ENCODE measurements around the gene ZNF236. TPM values are rescaled to one million over a fixed set of nuclear protein-coding genes. Genes with fewer than 3 reads are reported as not detected.

The ZNF236 gene
- total and polyA plus RNA-seq, 2 experiments from 2014 or later: 7.4 to 8.2 TPM

- H3K9me3 ChIP-seq (ENCODE audit: low read depth): no peaks in the 10 kb centered on the region
- no peak for DNase-seq (ENCODE audit: low spot score)
- H4K20me1 ChIP-seq (ENCODE audit: insufficient read depth, poor library complexity, severe bottlenecking): no peaks in the 10 kb centered on the region
- no peaks in the 10 kb centered on the region for H3K79me2 ChIP-seq
- TF ChIP-seq CTCF (IDR thresholded peaks at IDR 0.05; ENCODE audit: poor library complexity): no peak
- TF ChIP-seq EZH2phosphoT487 (IDR thresholded peaks at IDR 0.05; ENCODE audit: low read depth, severe bottlenecking, unreplicated experiment): no peak
- TF ChIP-seq EZH2 (IDR thresholded peaks at IDR 0.05; ENCODE audit: borderline replicate concordance): no peak
- no peaks in the 10 kb centered on the region for H3K9me2 ChIP-seq (replicated peaks; ENCODE audit: insufficient read depth)
- H2AFZ ChIP-seq: no peak overlapping the region
- WGBS (ENCODE audit: low lambda C conversion rate, missing lambda C conversion rate): 88% methylated on average over 12 of the region's 12 CpGs
- no peak overlapping the region for H3K27ac ChIP-seq
- no peaks in the 10 kb centered on the region for H3K27me3 ChIP-seq
- H3K36me3 ChIP-seq (replicated peaks; ENCODE audit: insufficient read depth, low read depth): no peaks in the 10 kb centered on the region
- H3K4me3 ChIP-seq: no peak overlapping the region
- H3K4me1 ChIP-seq (ENCODE audit: insufficient read depth): no peaks in the 10 kb centered on the region
- no peak overlapping the region for H3K4me2 ChIP-seq
Observed at GRCh38 chr18:76953583-76954233, 131.4 kb downstream of the ZNF236 start.

- H4K20me1 ChIP-seq (ENCODE audit: insufficient read depth, poor library complexity, severe bottlenecking): no peaks in the 10 kb centered on the region
- no peak overlapping the region for H3K4me3 ChIP-seq
- no peaks in the 10 kb centered on the region for H3K9me3 ChIP-seq (ENCODE audit: low read depth)
- H3K27ac ChIP-seq: no peak overlapping the region
- no peak overlapping the region for H3K4me2 ChIP-seq
- no peak for TF ChIP-seq EZH2 (IDR thresholded peaks at IDR 0.05; ENCODE audit: borderline replicate concordance)
- TF ChIP-seq EZH2phosphoT487 (IDR thresholded peaks at IDR 0.05; ENCODE audit: low read depth, severe bottlenecking, unreplicated experiment): no peak
- TF ChIP-seq CTCF (IDR thresholded peaks at IDR 0.05; ENCODE audit: poor library complexity): no peak
- no peaks in the 10 kb centered on the region for H3K36me3 ChIP-seq (replicated peaks; ENCODE audit: insufficient read depth, low read depth)
- H2AFZ ChIP-seq: no peak overlapping the region
- no peaks in the 10 kb centered on the region for H3K27me3 ChIP-seq
- no peaks in the 10 kb centered on the region for H3K79me2 ChIP-seq
- no peaks in the 10 kb centered on the region for H3K9me2 ChIP-seq (replicated peaks; ENCODE audit: insufficient read depth)
- DNase-seq (ENCODE audit: low spot score): no peak
- WGBS (ENCODE audit: low lambda C conversion rate, missing lambda C conversion rate): 97% methylated on average over 28 of the region's 28 CpGs
- H3K4me1 ChIP-seq (ENCODE audit: insufficient read depth): no peaks in the 10 kb centered on the region
Observed at GRCh38 chr18:76955524-76956170, 133.3 kb downstream of the ZNF236 start.

- no peak overlapping the region for H3K4me2 ChIP-seq
- H3K4me1 ChIP-seq (ENCODE audit: insufficient read depth): no peaks in the 10 kb centered on the region
- H3K4me3 ChIP-seq: no peak overlapping the region
- H2AFZ ChIP-seq: no peak overlapping the region
- H3K9me2 ChIP-seq (replicated peaks; ENCODE audit: insufficient read depth): no peaks in the 10 kb centered on the region
- no peaks in the 10 kb centered on the region for H3K36me3 ChIP-seq (replicated peaks; ENCODE audit: insufficient read depth, low read depth)
- 96% methylated on average over 11 of the region's 11 CpGs for WGBS (ENCODE audit: low lambda C conversion rate, missing lambda C conversion rate)
- DNase-seq (ENCODE audit: low spot score): no peak
- no peaks in the 10 kb centered on the region for H3K9me3 ChIP-seq (ENCODE audit: low read depth)
- no peak overlapping the region for H3K27ac ChIP-seq
- no peaks in the 10 kb centered on the region for H3K79me2 ChIP-seq
- no peaks in the 10 kb centered on the region for H3K27me3 ChIP-seq
- H4K20me1 ChIP-seq (ENCODE audit: insufficient read depth, poor library complexity, severe bottlenecking): no peaks in the 10 kb centered on the region
- no peak for TF ChIP-seq EZH2phosphoT487 (IDR thresholded peaks at IDR 0.05; ENCODE audit: low read depth, severe bottlenecking, unreplicated experiment)
Observed at GRCh38 chr18:76956648-76957047, 134.3 kb downstream of the ZNF236 start.
